ENCODE measurements around the gene ERGIC3.

Gene ERGIC3

DNA sequence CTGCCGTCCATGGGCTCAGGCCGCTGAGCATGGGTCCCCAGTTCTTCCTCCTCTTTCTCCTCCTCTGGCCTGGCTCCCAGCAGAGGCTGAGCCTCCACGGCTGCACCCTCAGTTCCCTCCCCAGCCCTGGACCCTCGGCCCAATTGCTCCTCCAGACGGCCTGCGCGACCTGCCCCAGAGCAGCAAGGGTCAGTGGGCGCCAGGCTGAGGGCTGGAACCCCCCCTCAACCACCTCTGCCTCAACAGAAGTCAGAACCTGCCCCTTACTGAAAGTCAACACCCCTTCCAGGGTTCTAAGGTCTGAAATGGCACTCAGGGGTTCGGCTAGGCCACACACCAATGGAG is 57.9 kb downstream of the ERGIC3 start:
- no peak for DNase-seq

DNA sequence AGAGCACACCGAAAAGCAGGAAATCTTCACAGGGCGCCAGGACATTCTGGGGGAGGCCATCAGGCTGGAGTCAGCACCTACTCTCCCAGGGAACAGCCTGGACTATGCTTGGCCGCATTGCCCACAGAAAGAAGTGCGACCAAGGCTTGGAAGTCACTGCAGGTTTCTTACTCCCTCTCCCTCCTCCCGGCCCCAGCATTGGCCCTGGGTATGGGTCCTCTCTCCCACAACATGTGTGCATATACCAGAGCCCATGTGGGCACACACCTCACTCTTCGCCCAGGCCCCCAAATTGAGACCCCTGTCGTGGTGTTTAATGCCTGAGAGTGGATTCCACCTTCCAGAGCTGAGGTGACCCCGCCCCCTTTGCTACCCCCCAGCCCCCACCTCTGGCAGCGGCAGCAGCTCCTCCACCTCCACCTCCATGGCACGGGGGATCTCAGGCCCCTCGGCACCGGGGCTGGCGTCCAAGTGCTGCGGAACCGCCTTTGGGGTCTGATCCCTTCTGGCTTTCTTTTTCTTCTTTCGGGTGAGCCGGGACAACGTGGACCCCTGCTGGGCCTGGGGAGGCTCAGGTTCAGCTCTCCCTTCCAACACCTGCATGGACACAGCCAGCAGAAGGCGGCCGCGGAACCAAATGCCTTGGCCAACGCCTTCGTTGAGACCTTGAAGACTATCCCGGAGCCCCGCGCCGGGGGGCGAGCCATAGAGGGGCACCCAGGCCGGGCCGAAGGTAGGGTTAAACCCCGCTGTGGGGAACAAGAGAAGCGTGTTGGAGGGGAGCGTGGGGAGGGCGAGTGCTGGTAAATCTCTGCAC is 58.5 kb downstream of the ERGIC3 start:
- DNase-seq, result no peak

DNA sequence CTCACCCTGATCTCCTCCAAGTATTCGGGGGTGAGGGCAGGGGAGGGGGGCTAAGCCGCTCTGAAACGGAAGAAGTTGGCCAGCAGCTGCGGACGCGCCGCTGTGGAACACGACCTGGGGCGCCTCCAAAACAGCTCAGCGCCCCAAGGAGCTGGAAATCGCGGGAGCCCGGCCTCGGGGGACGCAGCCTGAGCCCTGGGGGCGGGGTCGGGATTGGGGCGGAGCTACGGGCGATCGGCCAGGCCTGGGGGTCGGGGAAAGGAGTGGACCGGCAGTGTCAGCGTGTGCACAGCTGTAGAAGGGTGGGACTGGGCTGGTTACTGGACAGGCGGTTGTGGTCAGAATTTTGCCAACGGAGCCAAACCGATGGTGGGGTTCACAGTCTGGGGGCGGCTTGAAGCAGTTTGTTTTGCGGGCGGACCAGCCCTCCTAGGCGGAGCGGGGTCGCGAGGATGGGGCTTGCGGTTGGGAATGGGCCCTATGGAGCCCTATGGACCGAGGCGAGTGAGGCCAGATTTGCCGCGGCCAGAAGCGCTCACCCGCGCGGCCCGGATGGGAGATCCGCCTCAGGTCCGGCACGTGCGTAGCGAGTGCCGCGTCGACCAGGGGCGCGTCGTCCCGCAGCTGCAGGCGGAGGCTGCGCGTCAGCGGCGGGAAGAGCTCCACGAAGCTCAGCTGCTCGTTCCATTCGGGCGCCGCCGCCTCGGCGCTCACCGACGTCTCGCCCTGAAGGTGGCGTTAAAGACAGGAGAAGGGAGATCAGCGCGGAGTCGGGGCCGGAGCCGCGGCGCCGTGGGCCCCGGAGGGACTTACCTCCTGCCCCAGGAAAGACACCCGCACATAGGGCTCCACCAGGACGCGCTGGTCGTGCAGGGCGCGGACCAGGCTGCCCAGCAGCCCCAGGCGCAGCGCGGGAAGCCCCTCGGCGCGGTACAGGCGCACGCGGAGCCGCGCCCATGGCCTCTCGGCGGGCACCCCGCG is 59.4 kb downstream of the ERGIC3 start:
- no peak for DNase-seq

DNA sequence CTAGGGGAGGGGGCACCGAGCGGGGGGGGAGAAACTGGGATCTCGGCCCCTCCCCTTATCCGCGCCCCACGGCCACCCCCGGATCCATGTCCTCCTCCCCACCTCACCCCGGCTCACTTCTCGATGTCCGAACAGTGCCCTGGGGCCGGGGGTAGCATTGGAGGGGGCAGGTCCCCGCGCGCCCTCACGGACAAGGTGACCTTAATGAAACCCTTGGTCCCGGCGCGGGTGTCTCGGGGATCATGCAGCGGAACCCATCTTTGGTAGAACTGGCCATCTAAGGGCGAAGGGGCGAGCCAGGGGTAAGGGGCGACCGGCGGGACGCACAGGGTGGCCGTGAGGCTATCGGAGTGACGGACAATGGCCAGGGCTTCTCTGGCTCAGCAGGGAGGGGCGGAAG is 60.1 kb downstream of the ERGIC3 start:
- DNase-seq, result no peak

DNA sequence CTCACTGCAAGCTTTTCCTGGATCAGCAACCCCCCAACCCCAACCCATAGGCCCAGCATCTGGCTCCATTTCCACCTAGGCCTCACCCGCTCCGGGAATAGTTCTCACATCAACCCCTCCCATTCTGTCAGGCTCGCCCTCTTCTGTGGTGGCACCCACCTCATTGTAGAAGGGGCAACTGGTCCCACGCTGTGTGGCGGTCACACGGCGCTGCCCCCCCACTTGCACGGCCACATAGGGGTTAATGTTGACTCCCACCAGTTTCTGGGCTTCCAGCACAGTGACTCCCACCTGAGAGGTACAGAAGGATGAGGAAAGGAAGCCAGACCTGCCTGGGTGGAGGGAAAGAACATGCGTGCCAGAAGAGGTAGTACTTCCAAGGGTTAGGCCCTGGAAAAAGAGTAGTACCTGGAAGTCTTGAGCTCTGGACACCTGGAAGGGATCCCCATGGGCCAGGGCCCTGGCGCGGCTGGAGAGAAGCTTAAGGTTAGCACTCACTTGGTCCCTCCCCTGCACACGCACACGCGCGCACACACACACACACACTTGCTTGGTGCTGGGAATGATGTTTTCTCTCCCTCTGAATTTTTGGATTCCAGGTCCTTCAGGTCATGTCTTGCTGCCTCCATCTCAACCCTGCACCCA is 61.1 kb downstream of the ERGIC3 start:
- no peak for DNase-seq

DNA sequence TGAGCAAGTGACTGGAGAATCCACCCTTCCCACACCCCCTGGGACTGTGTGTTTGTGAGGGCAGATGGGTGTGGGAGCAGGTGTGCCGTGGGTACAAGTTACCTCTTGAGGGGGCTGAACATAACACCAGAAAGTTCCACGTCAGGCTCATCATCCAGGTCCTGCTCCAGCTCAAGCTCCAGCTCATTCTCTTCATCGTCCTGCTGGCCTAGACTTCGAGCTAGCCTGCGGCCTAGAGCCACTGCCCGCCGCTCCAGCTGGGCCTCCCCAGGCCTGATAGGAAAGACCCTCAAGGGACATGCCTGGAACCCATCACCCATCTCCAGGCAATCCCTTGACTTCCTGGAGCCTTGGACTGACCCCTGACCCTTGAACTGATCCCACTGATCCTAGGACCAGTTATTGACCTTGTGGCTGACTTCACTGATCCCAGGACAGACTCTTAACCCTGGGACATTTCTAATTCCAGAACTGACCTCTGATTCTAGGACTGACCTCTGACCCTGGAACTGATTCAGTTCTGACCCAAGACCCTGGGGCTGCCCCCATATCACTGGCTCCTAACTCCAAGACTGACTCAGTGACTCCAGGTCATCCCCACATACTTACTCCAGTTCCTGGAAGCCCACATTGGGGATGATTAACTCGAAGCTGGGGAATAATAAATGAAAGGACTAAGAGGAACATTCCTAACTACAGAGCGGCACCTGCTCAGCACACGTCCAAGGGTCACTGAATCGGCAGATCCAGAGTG is 62.0 kb downstream of the ERGIC3 start:
- no peak for DNase-seq

DNA sequence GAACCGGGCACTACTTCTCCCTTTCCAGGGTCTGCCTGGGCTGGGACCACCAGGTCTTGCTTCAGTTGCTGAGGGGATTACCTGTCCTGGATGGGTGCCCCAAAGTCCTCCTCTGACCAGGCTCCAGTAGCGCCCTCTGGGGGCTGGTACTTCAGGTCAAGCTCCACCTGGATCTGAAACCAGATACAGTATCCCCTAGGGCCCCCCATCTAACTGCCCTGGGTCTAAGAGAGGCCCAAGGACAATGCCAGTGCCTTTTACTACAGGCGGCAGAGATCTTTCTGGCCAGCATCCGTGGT is 62.5 kb downstream of the ERGIC3 start:
- DNase-seq, result no peak

DNA sequence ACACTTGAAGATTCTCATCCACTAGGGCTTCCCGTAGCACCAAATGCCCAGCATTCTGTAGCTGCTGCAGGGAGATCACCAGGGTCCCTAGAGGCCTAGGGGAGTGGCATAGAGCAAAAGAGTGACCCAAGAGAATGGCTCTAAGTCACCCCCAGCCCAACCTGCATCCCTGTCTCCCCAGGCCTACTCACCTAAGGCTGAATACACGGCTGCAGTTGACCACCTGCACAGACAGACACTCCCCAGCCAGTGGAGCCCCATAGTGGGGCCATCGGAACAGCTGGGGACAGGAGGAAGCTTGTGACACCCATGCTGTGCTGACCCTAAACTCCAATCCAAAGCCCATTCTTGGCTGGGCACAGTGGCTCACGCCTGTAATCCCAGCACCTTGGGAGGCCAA is 64.2 kb downstream of the ERGIC3 start:
- DNase-seq, result no peak

Data from SHP77 treated with DMSO at 0.1 percent for 48 hours (cell line).